HFF-Myc (cell line): ENCODE results near the gene MAGEA1.
A peak's percentile ranks its signal among the peaks of the same experiment; 100 is the strongest.

ENCODE experiments used
- DNase-seq: peaks from one replicate; pipeline ENCODE4 v3.0.0-alpha.2; 2011; ENCODE audit warnings: low read depth; ENCODE audit errors: extremely low read depth
- H3K4me3 ChIP-seq: replicated peaks from 2 replicates; pipeline ENCODE4 v1.5.1; 2011; ENCODE audit warnings: low read depth, mild to moderate bottlenecking, control low read depth, low read length
- CTCF ChIP-seq: IDR thresholded peaks from 2 replicates; pipeline ENCODE4 v1.5.1; 2012; ENCODE audit warnings: mild to moderate bottlenecking, low read depth, low read length, control low read depth; ENCODE audit errors: missing control alignments

MAGEA1 gene

GRCh38 chrX:153216926-153217325 is 37.8 kb downstream of the MAGEA1 start:
- TF ChIP-seq CTCF: no peak
- H3K4me3 ChIP-seq: no peak overlapping the region
- no peak for DNase-seq

GRCh38 chrX:153225438-153226098 is 46.5 kb downstream of the MAGEA1 start:
- no peak overlapping the region for H3K4me3 ChIP-seq
- no peak for TF ChIP-seq CTCF
- DNase-seq: no peak

GRCh38 chrX:153226344-153227185 is 47.5 kb downstream of the MAGEA1 start:
- no peak for TF ChIP-seq CTCF
- H3K4me3 ChIP-seq: no peak overlapping the region
- DNase-seq: peak; percentile 27
